Breast epithelium (tissue), 3 donors: ENCODE measurements around the gene HSF4.

ENCODE experiments used
- POLR2A ChIP-seq: fragments of 450-650 bp; IDR thresholded peaks from one replicate; pipeline ENCODE4 v1.6.1; 2016; ENCODE audit warnings: antibody characterized with exemption, mild to moderate bottlenecking, moderate library complexity
- POLR2AphosphoS5 ChIP-seq, 3 donors: sonication (generic); formaldehyde crosslinking; IDR thresholded peaks; one replicate each; pipeline ENCODE4 v1.6.1; 2017; ENCODE audit warnings: antibody characterized with exemption in 3 of 3
- TF ChIP-seq, protein P1 (sequence below), 3 donors: fragments of 450-650 bp; IDR thresholded peaks; one replicate each; pipeline ENCODE4 v1.5.1; 2016 to 2017; ENCODE audit warnings: antibody characterized with exemption in 3 of 3, mild to moderate bottlenecking in 3 of 3, moderate library complexity in 3 of 3

GRCh38 chr16:67206838-67207248 is 42.3 kb downstream of the HSF4 start:
- TF ChIP-seq, protein P1, sequence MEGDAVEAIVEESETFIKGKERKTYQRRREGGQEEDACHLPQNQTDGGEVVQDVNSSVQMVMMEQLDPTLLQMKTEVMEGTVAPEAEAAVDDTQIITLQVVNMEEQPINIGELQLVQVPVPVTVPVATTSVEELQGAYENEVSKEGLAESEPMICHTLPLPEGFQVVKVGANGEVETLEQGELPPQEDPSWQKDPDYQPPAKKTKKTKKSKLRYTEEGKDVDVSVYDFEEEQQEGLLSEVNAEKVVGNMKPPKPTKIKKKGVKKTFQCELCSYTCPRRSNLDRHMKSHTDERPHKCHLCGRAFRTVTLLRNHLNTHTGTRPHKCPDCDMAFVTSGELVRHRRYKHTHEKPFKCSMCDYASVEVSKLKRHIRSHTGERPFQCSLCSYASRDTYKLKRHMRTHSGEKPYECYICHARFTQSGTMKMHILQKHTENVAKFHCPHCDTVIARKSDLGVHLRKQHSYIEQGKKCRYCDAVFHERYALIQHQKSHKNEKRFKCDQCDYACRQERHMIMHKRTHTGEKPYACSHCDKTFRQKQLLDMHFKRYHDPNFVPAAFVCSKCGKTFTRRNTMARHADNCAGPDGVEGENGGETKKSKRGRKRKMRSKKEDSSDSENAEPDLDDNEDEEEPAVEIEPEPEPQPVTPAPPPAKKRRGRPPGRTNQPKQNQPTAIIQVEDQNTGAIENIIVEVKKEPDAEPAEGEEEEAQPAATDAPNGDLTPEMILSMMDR (IDR thresholded peaks at IDR 0.05), result no peak
- TF ChIP-seq POLR2A, result no peak
- TF ChIP-seq POLR2AphosphoS5 (IDR thresholded peaks at IDR 0.05), result no peak
